ENCODE data around the gene MAP6.
"Not testable (repeated sequence)": the region's sequence is repeated elsewhere in the genome, so short reads cannot be mapped to it uniquely, and the experiment has no call there.

MAP6 gene

GRCh38 chr11:75589933-75590332 lies 78.9 kb downstream of the MAP6 start:
- DNase-seq, result no peak

- DNase-seq, result no peak
Observed at GRCh38 chr11:75589051-75589450, 79.8 kb downstream of the MAP6 start.

- no peak for DNase-seq
Observed at GRCh38 chr11:75588051-75588481, 80.8 kb downstream of the MAP6 start.

- no peak for DNase-seq
Observed at GRCh38 chr11:75586395-75586794, 82.4 kb downstream of the MAP6 start.

- no peak for DNase-seq
Observed at GRCh38 chr11:75585293-75585670, 83.6 kb downstream of the MAP6 start.

DNA sequence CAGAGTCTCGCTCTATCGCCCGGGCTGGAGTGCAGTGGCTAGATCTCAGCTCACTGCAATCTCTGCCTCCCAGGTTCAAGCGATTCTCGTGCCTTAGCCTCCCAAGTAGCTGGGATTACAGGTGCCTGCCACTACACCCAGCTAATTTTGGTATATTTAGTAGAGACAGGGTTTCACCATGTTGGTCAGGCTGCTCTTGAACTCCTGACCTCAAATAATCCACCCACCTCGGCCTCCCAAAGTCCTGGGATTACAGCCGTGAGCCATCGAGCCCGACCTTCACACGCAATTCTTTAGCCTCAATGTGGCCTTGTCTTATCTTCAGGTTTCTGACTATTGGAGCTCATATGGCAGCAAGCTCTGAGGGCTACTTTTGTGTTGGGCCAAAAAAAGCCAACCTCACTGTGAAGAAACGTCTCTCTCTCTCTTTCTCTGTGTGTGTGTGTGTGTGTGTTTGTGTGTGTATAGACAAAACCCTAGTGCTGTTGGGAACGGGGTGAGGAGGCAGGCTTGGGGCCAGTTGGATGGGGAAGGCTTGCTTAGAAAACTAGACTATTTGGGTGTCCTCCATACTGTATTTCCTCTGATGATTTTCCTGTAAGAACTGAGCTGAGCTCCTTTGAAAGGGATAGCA lies 84.1 kb downstream of the MAP6 start:
- DNase-seq, result not testable (repeated sequence)

DNA sequence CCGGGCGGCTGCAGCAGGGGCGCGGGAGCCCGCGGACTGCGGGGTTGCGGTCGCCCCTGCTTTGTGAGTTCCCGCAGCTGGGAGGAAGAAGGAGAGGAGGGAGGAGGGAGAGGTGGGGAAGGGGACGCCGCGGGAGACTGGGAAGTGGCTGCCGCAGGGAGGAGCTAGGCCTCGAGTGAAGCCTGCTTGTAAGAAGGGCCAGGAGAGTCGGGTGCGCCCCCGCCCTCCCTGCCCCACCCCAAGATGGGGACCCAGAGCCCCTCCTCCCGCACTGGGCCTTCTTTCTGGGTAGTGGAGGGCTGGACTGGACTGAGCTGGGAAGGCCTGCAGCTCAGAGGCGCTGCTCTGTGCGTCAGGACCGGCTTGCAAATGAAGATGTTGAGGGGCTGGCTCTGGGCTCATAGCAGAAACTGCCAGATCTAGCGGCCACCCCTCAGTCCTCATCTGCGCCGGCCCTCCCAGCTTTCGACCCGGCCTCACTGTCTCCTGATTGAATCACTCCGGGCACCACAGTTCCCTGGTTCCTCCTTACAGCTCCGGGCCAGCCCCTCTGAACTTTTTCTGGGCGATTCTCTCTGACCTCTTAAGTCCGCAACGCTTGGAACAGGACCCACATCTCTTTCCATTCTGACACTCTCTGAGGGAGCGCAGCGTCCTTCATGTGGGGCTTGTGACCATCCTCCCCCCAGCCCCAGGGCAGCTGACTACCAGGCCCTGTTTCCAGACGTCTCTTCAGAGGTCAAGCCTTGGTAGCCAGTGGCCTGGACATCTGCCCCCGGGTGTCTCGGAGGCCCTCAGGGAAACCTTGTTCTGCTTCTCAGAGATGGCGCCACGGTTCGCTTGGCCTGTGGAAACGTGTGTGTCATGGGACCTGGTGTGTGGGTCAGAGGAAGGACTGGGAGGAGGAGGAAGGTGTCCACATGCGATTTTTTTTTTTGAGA lies 84.8 kb downstream of the MAP6 start:
- DNase-seq, result peak; percentile 38

GRCh38 chr11:75582895-75583717 lies 85.7 kb downstream of the MAP6 start:
- peak; percentile 36 for DNase-seq

- DNase-seq, result no peak
Observed at GRCh38 chr11:75582506-75582894, 86.3 kb downstream of the MAP6 start.

DNA sequence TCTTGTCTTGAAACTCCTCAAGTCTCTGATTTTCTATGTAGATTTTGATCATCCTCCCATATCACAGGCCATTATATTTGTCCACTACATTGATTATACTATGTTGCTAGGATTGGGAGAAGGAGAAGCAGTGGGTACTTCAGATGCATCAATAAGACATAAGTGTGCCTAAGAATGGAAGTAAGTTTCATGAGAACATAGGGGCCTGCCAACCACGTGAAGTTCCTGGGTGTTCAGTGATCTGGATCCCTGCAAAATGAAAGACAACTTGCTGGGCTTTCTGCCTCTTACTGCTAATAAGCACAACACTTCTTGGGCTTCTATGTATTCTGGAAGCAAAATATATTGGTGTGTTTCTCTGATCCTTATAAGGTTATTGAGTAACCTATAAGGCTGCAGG lies 89.0 kb downstream of the MAP6 start:
- no peak for DNase-seq

- no peak for DNase-seq
Observed at GRCh38 chr11:75578977-75579376, 89.9 kb downstream of the MAP6 start.

DNA sequence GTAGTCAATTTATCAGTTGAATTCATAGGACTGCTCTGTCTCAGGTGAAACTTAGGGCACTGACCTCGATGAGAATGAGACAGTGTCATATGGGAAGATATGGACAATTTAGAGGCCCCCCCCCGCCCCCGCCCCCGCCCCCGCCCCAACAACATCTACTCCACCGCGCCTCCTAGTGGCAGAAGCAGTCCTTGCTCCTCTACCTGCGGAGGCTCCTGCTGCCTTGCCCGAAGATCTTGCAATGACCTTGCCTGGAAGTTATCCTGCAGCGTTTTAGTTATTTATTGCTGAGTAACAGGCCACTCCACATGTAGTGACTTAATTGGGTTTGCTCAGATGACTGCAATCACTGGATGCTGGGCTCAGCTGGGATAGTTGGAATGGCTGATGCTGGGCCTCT lies 91.6 kb downstream of the MAP6 start:
- DNase-seq, result no peak

DNA sequence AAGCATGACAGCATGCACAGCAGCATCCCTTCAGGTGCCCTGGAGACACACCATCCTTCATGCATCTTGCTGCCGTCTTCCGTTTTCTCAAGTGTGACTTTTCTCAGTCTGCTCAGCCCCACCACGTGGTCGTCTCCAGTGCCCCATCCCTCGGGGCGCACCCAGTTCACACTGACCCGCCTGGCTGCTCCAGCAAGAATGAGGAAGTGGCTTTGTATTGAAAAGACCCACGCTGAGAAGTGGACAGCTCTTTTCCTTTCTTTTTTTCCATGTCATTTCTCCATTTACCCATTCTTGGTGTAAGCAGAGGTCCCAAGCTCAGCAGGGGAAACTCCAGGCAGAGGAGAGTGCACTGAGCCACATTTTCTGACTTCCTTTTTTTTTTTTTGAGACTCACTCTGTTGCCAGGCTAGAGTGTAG lies 92.3 kb downstream of the MAP6 start:
- DNase-seq, result no peak

DNA sequence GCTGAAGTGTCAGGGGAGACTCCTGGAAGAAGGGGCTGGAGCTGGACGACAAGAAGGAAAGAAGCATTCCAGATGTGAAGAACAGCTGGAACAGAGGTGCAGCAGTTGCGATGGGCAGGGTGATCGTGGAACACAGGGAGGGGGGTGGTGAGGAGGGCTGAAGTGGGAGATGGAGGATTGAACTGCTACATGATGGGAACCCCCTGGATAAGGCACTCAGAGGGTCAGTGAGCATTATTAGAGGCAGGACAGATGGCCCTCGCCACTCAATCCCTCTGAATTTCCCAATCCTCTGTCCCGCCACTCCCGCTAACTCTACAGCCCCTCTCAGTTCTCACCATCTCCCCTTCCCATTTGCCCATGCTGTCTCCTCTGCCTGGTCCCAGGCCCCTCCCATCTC lies 92.8 kb downstream of the MAP6 start:
- DNase-seq, result no peak

- no peak for DNase-seq
Observed at GRCh38 chr11:75574698-75575602, 93.9 kb downstream of the MAP6 start.

GRCh38 chr11:75572744-75573143 lies 96.1 kb downstream of the MAP6 start:
- no peak for DNase-seq

DNA sequence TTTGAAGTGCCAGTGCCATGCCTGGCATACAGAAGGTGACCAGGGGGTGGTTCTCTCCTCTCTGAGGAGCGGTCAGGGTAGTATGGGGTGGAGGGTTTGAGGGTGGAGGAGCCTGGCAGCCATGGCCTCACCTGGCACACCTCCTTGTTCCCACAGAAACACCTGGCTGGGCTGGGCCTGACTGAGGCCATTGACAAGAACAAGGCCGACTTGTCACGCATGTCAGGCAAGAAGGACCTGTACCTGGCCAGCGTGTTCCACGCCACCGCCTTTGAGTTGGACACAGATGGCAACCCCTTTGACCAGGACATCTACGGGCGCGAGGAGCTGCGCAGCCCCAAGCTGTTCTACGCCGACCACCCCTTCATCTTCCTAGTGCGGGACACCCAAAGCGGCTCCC lies 97.2 kb downstream of the MAP6 start:
- no peak for DNase-seq

DNA sequence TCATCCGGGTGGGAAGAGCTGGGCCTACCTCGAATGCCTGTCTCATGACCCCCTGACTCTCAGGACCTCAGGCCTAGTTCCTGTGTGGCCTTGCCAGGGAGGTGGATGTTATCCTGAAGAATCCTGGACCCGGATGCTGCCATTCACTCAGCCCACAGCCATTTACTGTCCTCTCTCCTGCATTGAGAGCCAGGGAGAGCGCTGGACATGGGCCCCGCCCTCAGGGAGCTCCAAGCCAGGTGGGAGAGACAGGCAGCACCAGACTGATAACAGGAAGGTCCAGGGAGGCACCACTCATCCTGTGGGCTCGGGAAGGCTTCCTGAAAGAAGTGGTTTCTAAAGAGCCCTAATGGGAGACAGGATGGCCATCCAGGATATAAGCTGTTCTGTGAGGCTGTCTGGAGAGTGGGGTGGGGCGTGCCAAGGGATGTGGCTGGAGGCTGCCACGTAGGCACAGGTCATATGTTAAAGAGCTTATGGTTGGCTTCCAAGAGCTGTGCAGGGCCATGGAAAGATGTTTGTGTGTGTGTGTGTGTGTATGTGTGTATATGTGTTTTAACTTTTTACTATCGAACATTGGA lies 98.2 kb downstream of the MAP6 start:
- no peak for DNase-seq

- DNase-seq, result no peak
Observed at GRCh38 chr11:75568616-75569219, 100.1 kb downstream of the MAP6 start.

DNA sequence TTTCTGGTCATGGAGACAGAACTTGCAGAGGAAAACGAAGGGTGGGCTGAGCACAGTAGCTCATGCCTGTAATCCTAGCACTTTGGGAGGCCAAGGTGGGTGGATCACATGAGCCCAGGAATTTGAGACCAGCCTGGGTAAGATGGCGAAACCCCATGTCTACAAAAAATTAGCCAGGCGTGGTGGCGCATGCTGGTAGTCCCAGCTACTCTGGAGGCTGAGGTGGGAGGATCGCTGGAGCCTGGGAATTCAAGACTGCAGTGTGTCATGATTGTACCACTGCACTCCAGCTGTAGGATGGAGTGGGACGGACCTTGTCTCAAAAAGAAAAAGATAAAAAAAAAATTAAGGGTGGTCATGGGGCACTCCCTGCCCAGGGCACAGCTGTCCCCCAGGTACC lies 100.9 kb downstream of the MAP6 start:
- DNase-seq, result no peak

DNA sequence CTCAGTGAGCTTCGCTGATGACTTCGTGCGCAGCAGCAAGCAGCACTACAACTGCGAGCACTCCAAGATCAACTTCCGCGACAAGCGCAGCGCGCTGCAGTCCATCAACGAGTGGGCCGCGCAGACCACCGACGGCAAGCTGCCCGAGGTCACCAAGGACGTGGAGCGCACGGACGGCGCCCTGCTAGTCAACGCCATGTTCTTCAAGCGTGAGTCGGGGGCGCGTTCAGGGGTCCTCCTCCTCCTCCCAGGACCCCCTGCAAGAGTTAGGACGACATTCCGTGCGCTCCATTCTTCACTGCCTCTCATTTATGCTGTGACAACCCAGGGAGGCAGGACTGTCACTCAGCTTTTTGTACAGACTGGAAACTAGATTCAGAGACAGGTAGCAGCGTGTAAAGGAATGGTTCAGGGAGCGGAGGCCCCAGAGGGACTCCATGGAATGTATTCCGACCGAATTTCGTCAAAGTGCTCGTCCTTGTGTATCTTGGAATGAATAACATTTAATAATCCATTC lies 102.0 kb downstream of the MAP6 start:
- DNase-seq, result no peak
